Stomach (tissue), 4 donors: ENCODE measurements around the gene EMC7.

Experiments used
- CTCF ChIP-seq, 7 experiments: fragments of 450-650 bp in 4 of 7; fragments of 200-600 bp in 3 of 7; sonication (generic) in 3 of 7; IDR thresholded peaks; one replicate each; pipeline ENCODE4 v1.5.1; 2016 to 2019; ENCODE audit warnings: antibody characterized with exemption in 7 of 7, control low read depth in 2 of 7, mild to moderate bottlenecking in 1 of 7
- EP300 ChIP-seq: sonication (generic); formaldehyde crosslinking; IDR thresholded peaks from one replicate; pipeline ENCODE4 v1.6.1; 2017; ENCODE audit warnings: antibody characterized with exemption

GRCh38 chr15:34114215-34114614, 12.6 kb upstream of the EMC7 start:
- TF ChIP-seq CTCF (IDR thresholded peaks at IDR 0.05), result no peak
- no peak for TF ChIP-seq EP300
